Panc1 (cell line): ENCODE measurements around the gene CNGB1. TPM values are rescaled to one million over a fixed set of nuclear protein-coding genes. Genes with fewer than 3 reads are reported as not detected.

Experiments used
- ATAC-seq: fragments of 200-7000 bp; cut with Tn5 transposase; 2 replicates; pipeline ENCODE4 v1.9.1; 2020; ENCODE audit warnings: mild to moderate bottlenecking, moderate library complexity
- BruUV-seq: library from RNA; stranded (reverse); fragments of 400-500 nt; replicated peaks from 2 replicates; lab custom pipeline; 2021; lab: Mats Ljungman, UMichigan
- CTCF ChIA-PET: fragments of 300-600 bp; sonication (Branson Sonifier 250); formaldehyde crosslinking; loops from one replicate; lab custom pipeline; 2022; ENCODE audit warnings: antibody characterized with exemption; lab: Charles Lee
- POLR2A ChIA-PET: fragments of 300-600 bp; sonication (Branson Sonifier 250); formaldehyde crosslinking; loops from one replicate; lab custom pipeline; 2022; ENCODE audit warnings: antibody characterized with exemption; lab: Charles Lee
- DNase-seq: peaks from one replicate; pipeline ENCODE4 v3.0.0-alpha.2; 2010; ENCODE audit warnings: low read depth, low spot score
- H3K27ac ChIP-seq: 2 replicates; pipeline ENCODE4 v1.5.1; 2011; ENCODE audit warnings: mild to moderate bottlenecking, low read length, inconsistent platforms
- H3K27me3 ChIP-seq: fragments of 200-500 bp; sonication (Bioruptor generic); 2 replicates; pipeline ENCODE4 v1.6.0; 2014; ENCODE audit warnings: low read length, inconsistent platforms; ENCODE audit not compliant: control insufficient read depth, insufficient read depth
- H3K36me3 ChIP-seq: fragments of 200-500 bp; sonication (Bioruptor generic); 2 replicates; pipeline ENCODE4 v1.5.1; 2014; ENCODE audit warnings: inconsistent platforms, mild to moderate bottlenecking, low read length, moderate library complexity; ENCODE audit not compliant: control insufficient read depth, insufficient read depth
- H3K4me1 ChIP-seq: 2 replicates; pipeline ENCODE4 v1.5.1; 2011; ENCODE audit warnings: inconsistent platforms, mild to moderate bottlenecking, low read length, moderate library complexity; ENCODE audit not compliant: control insufficient read depth, insufficient read depth
- H3K4me3 ChIP-seq, 2 experiments: 2 replicates each; pipeline ENCODE4 v1.5.1; 2011 to 2012; ENCODE audit warnings: low read depth in 2 of 2, low read length in 2 of 2, mild to moderate bottlenecking in 2 of 2, inconsistent platforms in 1 of 2, moderate library complexity in 1 of 2
- H3K9me3 ChIP-seq: fragments of 200-500 bp; sonication (Bioruptor generic); 2 replicates; pipeline ENCODE4 v1.5.1; 2014; ENCODE audit warnings: low read depth, mild to moderate bottlenecking, inconsistent platforms, low read length, moderate library complexity; ENCODE audit not compliant: control insufficient read depth, insufficient read depth
- POLR2AphosphoS5 ChIP-seq: IDR thresholded peaks from 2 replicates; pipeline ENCODE4 v1.6.1; 2012; ENCODE audit warnings: mild to moderate bottlenecking, low read depth, low read length, moderate library complexity
- REST ChIP-seq, 2 experiments: IDR thresholded peaks; 2 replicates each; pipeline ENCODE4 v1.6.1; 2011 to 2012; ENCODE audit warnings: low read depth in 2 of 2, control low read depth in 1 of 2, low read length in 1 of 2, mild to moderate bottlenecking in 1 of 2, moderate library complexity in 1 of 2; ENCODE audit not compliant: insufficient read depth in 1 of 2
- SIN3A ChIP-seq: IDR thresholded peaks from 2 replicates; pipeline ENCODE4 v1.6.1; 2012; ENCODE audit warnings: low read depth, mild to moderate bottlenecking, low read length, moderate library complexity, borderline replicate concordance; ENCODE audit not compliant: insufficient read depth
- TCF7L2 ChIP-seq: IDR thresholded peaks from 2 replicates; pipeline ENCODE4 v1.6.1; 2011; ENCODE audit warnings: mild to moderate bottlenecking, low read depth, low read length, inconsistent platforms
- in situ Hi-C: cut with HindIII; loops from 2 replicates; pipeline ENCODE4 v1.10.0; 2016; ENCODE audit warnings: low sequenced_read_pairs, low pct_unique_long_range_greater_than_20kb
- intact Hi-C: fragments of 100-400 bp; cut with micrococcal nuclease; formaldehyde crosslinking; loops from one replicate; pipeline ENCODE4 v1.10.0; 2022; ENCODE audit not compliant: unreplicated experiment
- total RNA-seq: library from RNA; stranded (reverse); gene quantifications from one replicate; pipeline ENCODE4 v1.2.1, GENCODE V29; 2021; ENCODE audit not compliant: unreplicated experiment
- TF ChIP-seq, protein P1 (sequence below): fragments of 450-650 bp; IDR thresholded peaks from 2 replicates; pipeline ENCODE4 v1.5.1; 2017; ENCODE audit warnings: mild to moderate bottlenecking

CNGB1 gene
- total RNA-seq, 1 experiment from 2014 or later, result not detected

DNA sequence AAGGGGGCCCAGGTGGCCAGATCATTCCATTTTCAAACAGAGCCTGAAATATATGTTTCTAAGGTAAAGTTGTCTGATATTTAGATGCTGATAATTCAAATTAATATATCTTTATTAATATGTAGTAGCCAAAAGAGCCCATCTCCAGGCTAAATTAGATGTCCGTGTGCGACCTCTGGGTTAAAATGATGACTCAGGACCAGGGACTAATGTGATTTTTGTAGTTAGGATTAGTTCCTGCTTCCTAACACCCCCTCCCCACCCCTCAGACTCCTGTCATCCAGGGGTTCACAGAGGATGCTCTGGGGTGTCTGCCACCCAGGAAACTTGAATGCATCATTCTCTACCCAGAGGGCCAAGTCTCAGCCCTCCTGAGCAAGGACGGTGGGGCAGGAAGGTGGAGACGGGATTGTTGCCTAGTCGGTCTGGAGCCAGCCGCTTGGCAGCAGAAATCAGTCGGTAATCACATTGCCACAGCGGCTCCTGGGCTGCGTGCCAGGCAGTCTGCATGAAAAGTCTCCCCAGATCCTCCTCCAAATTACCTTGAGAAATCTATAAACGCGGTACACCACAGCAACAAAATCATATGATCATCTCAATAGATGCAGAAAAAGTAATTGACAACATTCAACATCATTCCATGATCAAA, 29.8 kb downstream of the CNGB1 start:
- intact Hi-C loops, result no loop called here
- no TSS peak for BruUV-seq
- no peaks in the 10 kb centered on the region for H3K4me1 ChIP-seq
- ATAC-seq, result no peak
- ChIA-PET POLR2A (no interaction called here), CTCF (no interaction called here)
- no peaks in the 10 kb centered on the region for H3K9me3 ChIP-seq
- no peaks in the 10 kb centered on the region; the same call in 1 of the 2 replicates for H3K27me3 ChIP-seq
- no peak overlapping the region for H3K27ac ChIP-seq
- H3K36me3 ChIP-seq, result no peaks in the 10 kb centered on the region
- no peak for TF ChIP-seq TCF7L2
- TF ChIP-seq REST (IDR thresholded peaks at IDR 0.05; ENCODE audit: insufficient read depth in 1 of 2, low read depth in 2 of 2, low read length in 1 of 2), result no peak
- no peak for TF ChIP-seq POLR2AphosphoS5
- TF ChIP-seq, protein P1, sequence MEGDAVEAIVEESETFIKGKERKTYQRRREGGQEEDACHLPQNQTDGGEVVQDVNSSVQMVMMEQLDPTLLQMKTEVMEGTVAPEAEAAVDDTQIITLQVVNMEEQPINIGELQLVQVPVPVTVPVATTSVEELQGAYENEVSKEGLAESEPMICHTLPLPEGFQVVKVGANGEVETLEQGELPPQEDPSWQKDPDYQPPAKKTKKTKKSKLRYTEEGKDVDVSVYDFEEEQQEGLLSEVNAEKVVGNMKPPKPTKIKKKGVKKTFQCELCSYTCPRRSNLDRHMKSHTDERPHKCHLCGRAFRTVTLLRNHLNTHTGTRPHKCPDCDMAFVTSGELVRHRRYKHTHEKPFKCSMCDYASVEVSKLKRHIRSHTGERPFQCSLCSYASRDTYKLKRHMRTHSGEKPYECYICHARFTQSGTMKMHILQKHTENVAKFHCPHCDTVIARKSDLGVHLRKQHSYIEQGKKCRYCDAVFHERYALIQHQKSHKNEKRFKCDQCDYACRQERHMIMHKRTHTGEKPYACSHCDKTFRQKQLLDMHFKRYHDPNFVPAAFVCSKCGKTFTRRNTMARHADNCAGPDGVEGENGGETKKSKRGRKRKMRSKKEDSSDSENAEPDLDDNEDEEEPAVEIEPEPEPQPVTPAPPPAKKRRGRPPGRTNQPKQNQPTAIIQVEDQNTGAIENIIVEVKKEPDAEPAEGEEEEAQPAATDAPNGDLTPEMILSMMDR, result no peak
- no peak for TF ChIP-seq SIN3A
- no peak for DNase-seq
- H3K4me3 ChIP-seq, result no peak overlapping the region
- in situ Hi-C loops, result no loop called here

DNA sequence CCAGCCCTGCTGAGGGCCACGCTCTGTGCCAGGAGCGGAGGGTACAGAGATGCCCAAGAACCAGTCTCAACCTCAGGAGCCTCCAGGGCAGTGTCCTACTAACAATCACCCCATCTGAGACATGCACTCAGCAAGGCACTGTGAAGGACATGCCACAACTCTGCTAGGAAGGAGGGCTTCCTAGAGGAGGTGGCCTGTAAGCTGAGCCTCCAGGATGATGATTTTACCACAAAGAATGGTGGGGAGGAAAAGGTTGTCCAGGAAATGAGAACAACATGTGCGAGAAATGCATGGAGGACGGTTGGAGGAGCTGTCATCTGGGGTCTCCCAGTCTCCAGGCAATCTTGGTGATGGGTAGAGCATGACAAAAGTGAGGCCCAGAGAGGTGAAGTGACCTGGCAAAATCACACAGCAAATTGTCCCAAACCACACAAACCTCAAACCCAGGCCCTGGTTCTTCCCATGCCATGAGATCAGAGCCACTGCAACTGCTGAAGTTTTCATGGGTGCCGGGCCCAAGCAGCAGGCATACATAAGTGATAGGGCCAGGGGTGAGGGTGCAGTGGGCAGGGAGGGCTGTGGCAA, 30.5 kb downstream of the CNGB1 start:
- no peaks in the 10 kb centered on the region; the same call in 1 of the 2 replicates for H3K27me3 ChIP-seq
- DNase-seq (no peak), ATAC-seq (no peak)
- POLR2A ChIA-PET, result no interaction called here
- no TSS peak for BruUV-seq
- in situ Hi-C loops, result no loop called here
- intact Hi-C loops, result no loop called here
- H3K4me3 ChIP-seq, result no peak overlapping the region
- TF ChIP-seq, protein P1, result no peak
- TF ChIP-seq TCF7L2, result no peak
- TF ChIP-seq SIN3A, result no peak
- no peak for TF ChIP-seq REST (IDR thresholded peaks at IDR 0.05; ENCODE audit: insufficient read depth in 1 of 2, low read depth in 2 of 2, low read length in 1 of 2)
- TF ChIP-seq POLR2AphosphoS5, result no peak
- no peaks in the 10 kb centered on the region for H3K4me1 ChIP-seq
- CTCF ChIA-PET, result no interaction called here
- no peaks in the 10 kb centered on the region for H3K9me3 ChIP-seq
- H3K27ac ChIP-seq, result no peak overlapping the region
- H3K36me3 ChIP-seq, result no peaks in the 10 kb centered on the region
